Hematopoietic multipotent progenitor cell (in vitro differentiated cells): Measurements from ENCODE around the gene ATG101. TPM values are rescaled to one million over a fixed set of nuclear protein-coding genes. Genes with fewer than 3 reads are reported as not detected.

ENCODE experiments used
- DNase-seq, 3 donors: peaks; one replicate each; pipeline ENCODE4 v3.0.0-alpha.2; 2011 to 2015; ENCODE audit warnings: low read depth in 2 of 3, low spot score in 2 of 3
- total RNA-seq: library from RNA; depleted of rRNA; stranded (reverse); fragments of >200 nt; gene quantifications from one replicate; pipeline ENCODE4 v1.2.3, GENCODE V29; 2012

Gene ATG101
- total RNA-seq, 1 donor: 35.8 TPM

DNA sequence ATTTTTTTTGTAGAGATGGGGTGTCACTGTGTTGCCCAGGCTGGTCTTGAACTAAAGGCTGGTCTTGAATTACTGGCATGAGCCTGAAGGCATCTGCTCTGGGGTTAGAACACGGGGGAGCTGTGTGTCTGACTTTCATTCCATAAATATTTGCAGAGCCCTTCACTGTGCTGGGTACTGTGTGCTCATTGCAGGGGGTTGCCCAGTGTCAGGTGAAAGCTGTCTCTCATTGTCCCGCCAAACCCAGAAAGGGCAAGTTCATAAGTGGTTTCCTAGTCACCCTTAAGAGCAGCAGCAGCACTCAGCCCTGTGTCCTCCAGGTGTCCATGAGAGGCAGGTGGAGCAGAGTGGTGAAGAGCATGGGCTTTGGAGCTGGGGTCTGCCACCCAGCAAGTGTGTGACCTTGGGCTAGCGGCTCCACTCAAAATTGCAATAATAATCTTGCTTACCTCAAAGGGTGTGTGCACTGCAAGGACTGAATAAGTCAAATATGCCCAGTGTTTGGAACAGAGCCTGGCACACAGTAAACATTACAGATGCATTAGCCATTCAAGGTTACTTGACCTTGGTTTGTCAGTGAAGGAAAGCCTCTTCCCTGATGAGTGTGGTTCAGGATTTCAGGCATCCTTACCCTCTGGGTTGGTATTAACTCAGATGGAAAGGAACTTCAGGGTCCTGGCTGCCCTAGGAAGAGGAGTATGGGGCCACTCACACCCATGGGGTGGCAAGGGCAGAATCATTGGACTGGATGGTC is 5.4 kb downstream of the ATG101 start:
- no peak for DNase-seq

DNA sequence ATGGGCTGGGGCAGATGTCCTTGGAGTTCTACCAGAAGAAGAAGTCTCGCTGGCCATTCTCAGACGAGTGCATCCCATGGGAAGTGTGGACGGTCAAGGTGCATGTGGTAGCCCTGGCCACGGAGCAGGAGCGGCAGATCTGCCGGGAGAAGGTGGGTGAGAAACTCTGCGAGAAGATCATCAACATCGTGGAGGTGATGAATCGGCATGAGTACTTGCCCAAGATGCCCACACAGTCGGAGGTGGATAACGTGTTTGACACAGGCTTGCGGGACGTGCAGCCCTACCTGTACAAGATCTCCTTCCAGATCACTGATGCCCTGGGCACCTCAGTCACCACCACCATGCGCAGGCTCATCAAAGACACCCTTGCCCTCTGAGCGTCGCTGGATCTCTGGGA is 7.0 kb downstream of the ATG101 start:
- DNase-seq: no peak

DNA sequence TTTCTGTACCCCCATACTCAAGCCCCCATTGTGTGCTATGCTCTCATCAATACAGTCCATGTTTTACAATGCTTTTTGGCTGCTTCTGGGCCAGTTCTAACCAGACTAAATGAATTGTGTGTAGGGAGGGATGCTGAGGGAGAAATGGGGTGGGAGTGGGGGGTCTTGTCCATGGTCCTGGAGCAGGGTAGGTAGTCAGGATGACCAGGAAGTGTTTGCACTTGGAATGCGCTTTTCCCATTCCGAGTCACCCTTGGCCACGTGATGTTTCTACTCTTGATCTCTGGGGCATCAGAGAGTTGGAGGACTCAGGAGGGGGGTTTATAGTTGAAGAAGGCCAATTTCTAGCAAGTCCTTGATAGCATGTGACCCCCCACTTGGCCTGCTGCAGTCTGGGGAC is 8.5 kb downstream of the ATG101 start:
- no peak for DNase-seq

DNA sequence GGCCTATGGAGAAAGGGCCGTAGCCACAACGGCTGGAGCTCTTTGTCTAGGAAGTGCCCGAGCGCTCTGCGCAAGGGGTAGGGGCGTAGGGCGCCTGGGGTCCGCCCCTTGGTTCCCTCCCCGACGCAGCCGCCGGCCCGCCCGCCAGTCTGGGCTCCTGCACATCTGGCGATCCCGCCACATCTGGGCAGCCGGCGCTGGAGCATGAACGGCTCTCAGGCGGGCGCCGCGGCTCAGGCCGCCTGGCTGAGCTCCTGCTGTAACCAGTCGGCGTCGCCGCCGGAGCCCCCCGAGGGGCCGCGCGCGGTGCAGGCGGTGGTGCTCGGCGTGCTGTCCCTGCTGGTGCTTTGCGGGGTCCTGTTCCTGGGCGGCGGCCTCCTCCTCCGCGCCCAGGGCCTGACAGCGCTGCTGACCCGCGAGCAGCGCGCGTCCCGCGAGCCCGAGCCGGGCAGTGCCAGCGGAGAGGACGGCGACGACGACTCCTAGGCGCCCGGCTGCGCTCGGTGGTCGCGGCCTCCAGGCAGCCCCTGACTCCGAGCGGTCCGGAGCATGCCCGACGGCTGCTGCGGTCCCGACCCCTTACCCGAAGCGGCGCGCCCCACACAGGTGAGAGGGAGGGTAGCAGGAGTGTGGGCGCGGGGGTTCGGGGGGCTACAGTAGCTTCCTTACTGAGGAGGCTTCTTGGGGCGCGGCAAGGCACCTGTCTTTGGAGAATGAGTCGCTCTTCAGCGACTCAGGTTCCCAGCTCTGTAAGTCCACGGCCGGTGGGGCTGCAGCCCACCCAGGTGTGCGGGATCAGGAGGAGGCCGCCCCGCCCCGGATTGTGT is 10.0 kb downstream of the ATG101 start, which contains the start of gene SMIM41:
TSS of gene SMIM41 (plus strand) at position 129 of the 827 bp plus-strand sequence. CDS start at position 205, 76 bp downstream.
- no peak for DNase-seq

DNA sequence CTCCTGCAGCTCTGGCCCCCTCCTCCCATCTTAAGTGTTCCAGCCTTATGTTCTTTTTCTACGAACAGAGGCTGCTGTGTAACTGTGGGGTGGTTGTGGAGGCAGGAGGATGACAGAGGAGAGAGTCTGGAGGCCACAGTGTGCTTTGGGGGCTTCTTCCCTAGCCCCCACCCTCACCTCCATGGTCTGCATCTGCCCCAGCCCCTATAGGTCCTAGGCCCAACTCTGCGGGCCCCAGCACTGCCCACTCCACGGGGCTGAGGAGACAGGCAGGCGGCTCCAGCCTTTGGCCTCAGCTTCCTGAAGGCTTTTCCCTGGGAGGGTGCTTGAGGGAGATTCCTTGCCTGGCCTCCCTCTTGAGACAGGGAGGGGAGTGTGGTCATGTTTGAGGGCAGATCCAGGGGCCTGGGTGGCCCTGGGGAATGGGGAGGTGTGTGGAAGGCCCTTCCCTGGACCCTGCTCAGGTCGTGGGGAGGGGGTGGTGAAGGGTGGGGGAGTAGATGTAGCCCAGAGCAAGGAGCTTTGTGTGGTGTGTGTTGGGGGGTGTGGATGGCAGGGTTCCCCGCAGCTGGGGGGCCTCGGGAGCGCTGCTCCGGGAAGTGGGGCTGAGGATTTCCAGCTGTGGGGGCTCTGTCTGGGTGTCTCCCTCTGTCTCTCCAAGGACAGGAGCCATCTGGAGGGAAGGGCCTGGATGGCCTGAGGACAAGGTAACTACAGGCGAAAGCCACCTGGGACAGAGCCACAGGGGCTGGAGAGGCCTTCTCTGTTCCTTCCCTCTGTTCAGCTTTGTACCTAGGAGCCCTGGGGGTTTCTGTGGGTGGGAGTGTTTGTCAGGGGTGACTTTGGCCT is 10.8 kb downstream of the ATG101 start:
- no peak for DNase-seq

DNA sequence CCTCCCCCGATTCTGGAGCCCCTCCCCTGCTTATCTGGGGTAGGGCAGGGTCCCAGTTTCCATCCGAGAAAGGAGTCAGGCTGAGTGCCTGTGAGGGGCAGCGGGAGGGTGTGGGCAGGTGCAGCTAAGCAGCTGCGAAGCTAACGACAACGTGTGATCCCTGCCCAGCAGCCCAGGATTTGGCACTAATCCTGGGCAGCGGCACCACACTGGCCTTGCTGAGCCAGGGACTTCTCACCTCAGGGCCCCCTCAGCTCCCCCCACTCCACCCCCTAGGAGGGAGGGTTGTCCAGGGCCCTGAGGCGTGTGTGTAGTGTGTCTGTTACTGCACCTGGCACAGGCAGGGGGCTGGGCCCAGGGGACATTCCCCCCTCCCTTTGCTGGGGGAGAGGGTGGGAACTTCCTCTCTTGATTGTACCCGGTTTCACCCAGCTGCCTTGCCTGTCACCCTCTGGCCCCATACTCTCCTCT is 11.5 kb downstream of the ATG101 start:
- peak in 2 of 3 donors; percentile 58 to 71 for DNase-seq

DNA sequence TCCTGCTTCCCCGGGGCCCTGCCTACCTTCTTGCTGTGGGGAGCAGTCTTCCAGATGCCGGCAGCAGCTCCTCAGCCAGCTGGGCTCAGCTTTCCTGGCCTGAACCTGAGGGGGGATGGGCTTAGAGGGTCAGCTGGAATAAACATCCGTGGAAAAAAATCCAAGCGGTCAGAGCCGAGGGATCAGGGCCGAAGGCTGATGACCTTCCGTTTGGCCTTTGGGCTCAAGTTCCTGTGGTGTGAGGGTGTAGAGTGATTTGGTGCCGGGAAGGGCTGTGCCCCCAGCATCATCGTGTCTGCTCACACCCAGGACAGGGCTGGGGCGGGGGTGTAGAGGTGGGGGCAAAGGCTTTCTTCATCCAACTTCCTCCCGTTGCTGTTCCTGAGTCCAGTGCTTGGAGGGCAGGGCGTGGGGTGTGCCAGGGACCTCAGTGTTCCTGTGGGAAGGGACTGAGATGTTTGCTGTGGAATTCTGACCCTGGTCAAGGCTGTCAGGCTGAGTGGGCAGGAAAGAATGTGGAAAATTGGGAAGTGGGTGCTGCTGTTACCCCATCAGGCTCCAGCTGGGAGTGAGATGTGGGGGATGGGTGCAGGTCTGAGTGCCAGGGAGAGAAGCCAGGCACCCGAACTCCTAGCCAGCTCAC is 12.4 kb downstream of the ATG101 start:
- no peak for DNase-seq

DNA sequence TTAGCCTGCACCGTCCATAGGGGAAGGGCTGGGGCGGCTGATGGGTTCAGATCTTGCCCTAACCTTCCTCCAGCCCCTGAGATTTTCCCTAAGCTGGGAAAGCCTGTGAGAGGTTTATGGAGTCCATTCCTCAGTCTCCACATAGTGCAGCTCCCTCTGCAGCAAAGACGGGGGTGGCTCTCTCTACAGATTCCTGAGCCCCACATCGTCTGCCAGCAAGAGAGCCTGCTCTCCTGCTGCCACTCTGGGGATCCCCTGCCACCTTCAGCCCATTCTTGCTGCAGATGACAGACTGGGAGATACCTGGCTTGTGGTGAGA is 12.8 kb downstream of the ATG101 start:
- DNase-seq: no peak

DNA sequence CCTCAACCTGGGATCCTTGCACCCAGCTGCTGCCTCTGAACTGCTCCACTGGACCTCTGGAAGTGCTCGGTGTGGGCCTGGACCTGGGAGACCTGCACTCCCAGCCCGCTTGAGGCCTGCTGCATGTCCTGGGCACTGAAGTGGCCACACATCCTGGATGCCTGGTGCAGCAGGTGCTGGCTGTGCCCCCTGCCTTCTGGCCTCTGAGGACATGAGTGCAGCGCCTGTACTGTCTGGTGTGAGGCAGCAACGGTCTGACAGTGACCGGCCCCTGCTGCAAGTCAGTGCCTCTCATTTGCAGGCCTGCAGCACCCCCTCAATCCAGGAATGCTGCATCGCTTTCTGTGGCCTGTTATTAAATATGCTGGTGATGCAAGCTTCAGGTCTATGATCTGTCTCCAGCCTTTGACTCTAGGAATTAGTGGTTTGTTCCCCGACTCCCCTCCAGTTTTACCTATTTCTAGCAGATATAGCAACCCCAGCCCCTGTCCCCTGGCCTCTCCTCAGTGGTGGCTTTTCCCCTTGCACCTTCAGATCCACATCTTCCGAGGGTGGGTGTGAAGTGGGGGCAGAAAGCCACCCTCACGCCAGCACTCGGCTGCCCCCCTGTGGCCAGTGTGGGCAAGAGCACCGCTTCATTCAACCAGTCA is 13.3 kb downstream of the ATG101 start:
- peak; percentile 48 to 74 (median 60) for DNase-seq

DNA sequence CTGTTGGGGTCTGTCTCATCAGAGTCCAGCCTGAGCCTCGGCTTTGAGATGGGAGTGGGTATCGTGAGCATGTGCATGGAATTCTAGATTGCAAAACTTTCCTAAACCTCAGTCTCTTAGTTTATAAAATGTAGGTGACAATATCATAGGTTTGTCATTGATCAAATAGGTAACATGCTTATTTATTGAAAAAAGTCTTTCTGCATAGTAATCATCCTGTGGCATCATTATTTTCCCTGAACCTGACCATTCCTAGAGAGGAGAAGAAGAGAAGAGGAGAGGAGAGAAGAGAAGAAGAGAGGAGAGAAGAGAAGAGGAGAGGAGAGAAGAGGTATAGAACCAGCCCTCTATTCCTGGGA is 13.8 kb downstream of the ATG101 start:
- no peak for DNase-seq

DNA sequence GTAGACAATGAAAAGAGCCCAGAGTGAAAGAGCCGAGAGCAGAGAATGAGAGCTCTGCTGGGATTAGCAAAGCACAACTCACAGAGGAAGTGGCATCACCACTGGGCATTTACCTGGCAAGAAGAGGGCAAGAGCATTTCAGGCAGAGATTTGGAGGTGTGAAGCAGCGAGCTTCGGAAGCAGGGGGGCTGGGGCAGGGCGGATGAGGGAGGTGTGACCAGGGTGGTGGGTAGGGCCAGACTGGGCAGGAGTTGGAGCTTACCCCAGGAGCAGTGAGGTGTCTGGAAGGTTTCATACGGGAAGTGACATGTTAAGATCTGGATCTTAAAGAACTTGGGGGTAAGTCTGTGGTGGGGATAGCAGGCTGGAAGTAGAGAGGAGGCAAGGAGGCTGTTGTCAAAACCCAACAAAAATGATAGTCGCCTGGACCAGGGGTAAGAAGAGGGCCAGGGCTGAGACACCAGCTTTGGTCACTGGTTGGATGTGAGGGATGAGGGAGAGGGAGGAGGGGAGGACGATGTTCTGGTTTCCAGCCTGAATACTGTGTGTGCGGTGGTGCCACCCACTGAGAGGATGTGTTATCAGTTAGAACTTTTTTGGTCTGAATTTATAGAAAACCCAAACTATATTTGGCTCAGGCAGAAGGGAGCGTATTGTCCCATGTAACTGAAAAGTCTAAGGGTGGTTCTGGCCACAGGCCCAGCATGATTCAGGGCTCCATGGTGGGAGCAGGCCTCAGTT is 14.9 kb downstream of the ATG101 start:
- no peak for DNase-seq

DNA sequence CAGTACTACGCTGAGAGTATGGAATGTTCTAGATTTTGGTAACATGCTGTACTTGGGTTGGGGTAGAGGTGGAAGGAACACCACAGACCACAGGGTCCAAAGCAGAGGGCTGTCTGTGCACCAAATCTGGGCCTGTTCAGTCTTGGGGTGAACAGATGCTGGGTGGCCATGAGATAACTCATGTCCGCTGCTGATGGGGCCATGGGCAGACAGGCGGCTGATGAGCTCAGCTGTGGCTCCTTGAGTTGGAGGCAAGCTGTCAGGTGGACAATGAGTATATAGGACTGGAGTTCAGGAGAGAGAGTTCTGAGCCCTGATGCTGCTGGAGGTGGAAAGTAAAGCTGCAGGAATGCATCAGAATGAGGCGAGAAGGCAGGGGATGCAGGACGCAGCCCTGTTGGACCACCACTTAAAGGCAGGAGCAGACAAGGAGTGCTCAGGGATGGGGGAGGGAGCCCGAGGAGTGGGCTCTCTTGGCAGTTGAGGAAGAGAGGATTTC is 16.0 kb downstream of the ATG101 start:
- DNase-seq: no peak

DNA sequence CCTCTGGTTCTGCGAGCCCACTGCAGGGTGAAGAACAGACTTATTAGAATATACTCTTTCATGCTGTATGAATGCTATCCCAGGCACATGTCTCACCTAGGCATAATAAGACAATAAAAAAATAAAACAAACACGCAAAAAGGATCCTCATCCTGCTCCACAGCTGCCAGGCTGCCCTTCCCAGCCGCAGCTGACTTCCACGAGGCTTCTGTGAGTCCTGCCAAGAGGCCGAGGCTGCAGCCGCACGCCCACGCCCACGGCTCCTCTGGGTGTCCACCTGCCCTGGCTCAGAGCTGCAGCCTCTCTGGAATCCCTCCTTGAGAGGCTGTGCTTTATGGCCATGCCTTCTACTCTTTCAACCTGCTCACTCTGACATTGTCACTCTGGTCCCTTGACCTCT is 16.6 kb downstream of the ATG101 start:
- no peak for DNase-seq

DNA sequence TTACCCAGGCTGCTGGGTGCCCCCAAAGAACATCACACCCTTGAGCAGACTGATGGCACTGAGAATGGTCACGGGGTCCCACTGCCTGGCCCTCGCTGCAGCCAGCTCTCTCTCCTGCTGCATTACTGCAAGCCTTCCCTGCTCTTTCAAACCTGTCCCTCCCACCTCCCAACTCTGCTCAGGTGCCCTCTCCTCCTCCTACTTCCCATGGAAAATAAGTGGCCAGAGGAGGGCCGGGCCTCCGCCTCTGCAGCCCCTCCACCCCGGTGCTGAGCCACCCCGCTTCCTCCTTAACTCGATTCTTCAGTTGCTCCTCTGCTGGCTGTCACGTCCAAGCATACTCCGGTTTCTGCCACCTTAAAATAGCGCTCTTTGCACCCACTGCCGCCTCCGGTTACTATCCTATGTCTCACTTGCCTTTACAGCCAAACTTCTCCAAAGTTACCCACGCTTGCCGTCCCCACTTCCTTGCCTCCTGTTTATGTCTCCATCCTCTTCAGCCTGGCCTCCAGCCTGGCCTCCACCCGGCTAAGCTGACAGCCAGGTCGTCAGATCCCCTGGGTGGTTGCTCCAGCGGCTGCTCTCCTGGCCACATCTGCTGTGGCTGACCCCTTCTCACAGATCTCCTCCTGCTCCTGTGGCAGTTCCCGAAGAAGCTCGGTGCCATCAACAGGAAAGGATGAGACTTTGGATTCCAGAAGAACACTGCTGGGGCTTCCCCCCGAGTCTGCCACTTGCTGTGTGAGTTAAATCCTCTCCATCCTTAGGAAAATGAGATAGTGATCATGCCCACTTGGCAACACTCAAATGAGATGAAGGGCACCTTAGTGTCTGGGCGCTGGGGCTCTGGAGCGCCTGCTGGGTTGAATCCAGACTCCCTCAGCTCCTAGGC is 17.4 kb downstream of the ATG101 start:
- no peak for DNase-seq

DNA sequence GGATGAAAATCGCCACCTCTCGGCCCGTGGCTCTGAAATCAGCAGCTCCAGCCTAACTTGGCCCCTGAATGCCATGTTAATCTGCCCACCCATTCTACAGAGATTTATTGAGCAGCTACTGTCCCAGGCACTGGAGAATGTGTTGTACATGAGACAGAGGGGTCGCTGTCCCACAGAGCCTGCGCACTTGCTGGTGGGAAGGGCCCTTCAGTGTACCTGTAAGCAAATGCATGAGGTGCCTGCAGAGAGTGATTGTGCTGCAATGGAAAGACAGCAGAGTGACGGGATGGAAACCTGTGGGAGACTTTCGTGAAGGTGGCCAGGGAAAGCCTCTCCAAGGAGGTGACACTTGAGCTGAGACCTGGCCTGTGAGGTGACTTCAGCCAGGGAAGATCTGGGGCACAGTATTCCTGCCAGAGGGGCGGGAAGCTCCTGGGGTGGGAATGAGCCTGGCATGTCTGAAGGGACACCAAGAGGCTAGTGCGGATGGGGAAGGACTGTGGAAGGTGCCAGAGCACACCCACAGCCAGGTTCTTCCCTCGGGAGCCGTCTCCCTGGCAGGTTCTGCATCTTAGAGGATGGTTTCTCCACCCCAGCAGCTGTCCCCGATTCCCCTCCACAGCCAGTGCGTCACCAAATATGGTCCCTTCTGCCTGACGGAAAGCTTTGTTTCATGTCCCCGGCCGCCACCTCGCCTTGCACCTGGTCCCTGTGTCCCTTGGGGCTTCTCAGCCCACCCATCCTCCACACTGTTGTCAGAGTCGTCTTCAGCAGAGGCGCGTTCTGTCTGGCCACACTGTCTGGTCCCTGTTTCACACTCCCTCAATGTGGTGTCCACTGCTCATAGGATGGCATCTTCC is 18.4 kb downstream of the ATG101 start:
- no peak for DNase-seq

DNA sequence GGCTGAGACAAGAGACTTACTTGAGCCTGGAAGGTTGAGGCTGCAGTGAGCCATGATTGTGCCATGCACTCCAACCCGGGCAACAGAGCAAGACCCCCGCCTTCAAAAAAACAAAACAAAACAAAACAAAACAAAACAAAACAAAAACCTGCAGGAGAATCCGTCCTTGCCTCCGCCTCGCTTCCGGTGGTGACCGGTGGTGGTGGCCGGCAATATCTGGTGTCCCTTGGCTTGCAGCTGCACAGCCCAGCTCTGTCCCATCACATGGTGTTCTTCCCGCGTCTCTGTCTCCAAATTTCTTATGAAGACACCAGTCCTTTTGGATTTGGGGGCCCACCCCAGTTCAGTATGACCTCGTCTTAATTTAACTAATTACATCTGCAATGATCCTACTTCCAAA is 19.7 kb downstream of the ATG101 start:
- DNase-seq: no peak

DNA sequence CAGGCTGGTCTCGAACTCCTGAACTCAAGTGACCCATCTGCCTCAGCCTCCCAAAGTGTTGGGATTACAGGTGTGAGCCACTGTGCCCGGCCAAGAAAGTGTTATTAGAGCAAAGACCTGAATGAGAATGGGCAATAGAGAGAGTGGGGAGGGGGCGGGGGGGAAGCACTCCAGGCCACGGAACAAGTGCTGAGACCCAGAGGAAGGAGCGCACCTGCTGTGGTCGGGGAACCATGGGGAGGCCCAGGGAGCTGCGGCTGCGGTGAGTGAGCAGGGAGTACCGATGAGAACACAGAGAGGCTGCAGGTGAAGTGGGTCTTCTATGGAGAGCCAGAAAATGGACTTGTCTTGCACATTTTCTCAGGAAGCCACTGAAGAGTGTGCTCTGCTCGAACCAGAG is 20.5 kb downstream of the ATG101 start:
- no peak for DNase-seq
